Thyroid gland (tissue), 4 donors: ENCODE results near the gene CADPS. TPM values are rescaled to one million over a fixed set of nuclear protein-coding genes. Genes with fewer than 3 reads are reported as not detected.

Source experiments
- DNase-seq, 2 donors: peaks; one replicate each; pipeline ENCODE4 v3.0.0-alpha.2; 2019
- H3K27ac ChIP-seq, 3 donors: fragments of 200-600 bp; sonication (generic); 1 replicate in 2 of 3; 2 replicates in 1 of 3; pipeline ENCODE4 v1.5.1; 2016 to 2019; ENCODE audit warnings: mild to moderate bottlenecking in 1 of 3, moderate library complexity in 1 of 3
- H3K27me3 ChIP-seq: fragments of 200-600 bp; sonication (generic); one replicate; pipeline ENCODE4 v1.5.1; 2019
- H3K36me3 ChIP-seq, 2 donors: fragments of 200-600 bp; sonication (generic); one replicate each; pipeline ENCODE4 v1.5.1; 2016 to 2019
- H3K4me1 ChIP-seq, 2 donors: fragments of 200-600 bp; sonication (generic); one replicate each; pipeline ENCODE4 v1.5.1; 2017 to 2019
- H3K4me3 ChIP-seq, 3 donors: fragments of 200-600 bp; sonication (generic); replicated peaks in 1 of 3; 1 replicate in 2 of 3; 2 replicates in 1 of 3; pipeline ENCODE4 v1.5.1; 2016; ENCODE audit warnings: mild to moderate bottlenecking in 1 of 3
- H3K9me3 ChIP-seq: fragments of 200-600 bp; sonication (generic); one replicate; pipeline ENCODE4 v1.5.1; 2017
- POLR2A ChIP-seq, 2 donors: fragments of 450-650 bp; IDR thresholded peaks; one replicate each; pipeline ENCODE4 v1.6.1; 2017; ENCODE audit warnings: antibody characterized with exemption in 2 of 2, mild to moderate bottlenecking in 2 of 2, moderate library complexity in 1 of 2
- WGBS, 2 donors: methylation state at CpG; one replicate each; pipeline ENCODE4 v1.1.5; 2017; 5-methylcytosine and 5-hydroxymethylcytosine counted together
- intact Hi-C: fragments of 100-400 bp; cut with DNase I; formaldehyde crosslinking; loops from one replicate; pipeline ENCODE4 v1.15.1; 2023
- total RNA-seq, 4 donors: library from RNA; depleted of rRNA; stranded (reverse); fragments of >200 nt; gene quantifications; one replicate each; pipeline ENCODE4 v1.2.3, GENCODE V29; 2016
- TF ChIP-seq, protein P1 (sequence below), 6 experiments: fragments of 200-600 bp in 3 of 6; fragments of 450-650 bp in 3 of 6; sonication (generic) in 3 of 6; IDR thresholded peaks; one replicate each; pipeline ENCODE4 v1.5.1; 2016 to 2019; ENCODE audit warnings: antibody characterized with exemption in 6 of 6, mild to moderate bottlenecking in 2 of 6, inconsistent platforms in 1 of 6, moderate library complexity in 1 of 6

CADPS gene
- total RNA-seq, 4 donors from 2014 or later = 1.6 to 9.5 TPM; not detected in 2

DNA sequence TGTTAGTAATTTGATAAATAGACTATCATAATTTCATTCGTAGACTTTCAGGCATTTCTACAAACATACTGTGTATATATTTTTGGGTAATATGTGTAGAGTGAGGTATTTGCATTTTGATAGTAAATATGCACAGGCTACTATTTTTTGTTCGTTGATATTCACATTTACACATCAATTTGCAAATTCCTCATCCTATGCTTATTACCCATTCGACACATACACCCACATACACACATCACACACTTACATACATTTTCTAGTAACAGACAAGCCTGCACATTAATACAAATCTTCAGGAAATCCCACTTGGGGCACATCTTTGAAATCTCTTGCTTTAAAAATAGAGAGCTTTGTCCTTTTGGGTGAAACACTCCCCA, 373.9 kb downstream of the CADPS start:
- intact Hi-C loops = no loop called here
- TF ChIP-seq, protein P1, sequence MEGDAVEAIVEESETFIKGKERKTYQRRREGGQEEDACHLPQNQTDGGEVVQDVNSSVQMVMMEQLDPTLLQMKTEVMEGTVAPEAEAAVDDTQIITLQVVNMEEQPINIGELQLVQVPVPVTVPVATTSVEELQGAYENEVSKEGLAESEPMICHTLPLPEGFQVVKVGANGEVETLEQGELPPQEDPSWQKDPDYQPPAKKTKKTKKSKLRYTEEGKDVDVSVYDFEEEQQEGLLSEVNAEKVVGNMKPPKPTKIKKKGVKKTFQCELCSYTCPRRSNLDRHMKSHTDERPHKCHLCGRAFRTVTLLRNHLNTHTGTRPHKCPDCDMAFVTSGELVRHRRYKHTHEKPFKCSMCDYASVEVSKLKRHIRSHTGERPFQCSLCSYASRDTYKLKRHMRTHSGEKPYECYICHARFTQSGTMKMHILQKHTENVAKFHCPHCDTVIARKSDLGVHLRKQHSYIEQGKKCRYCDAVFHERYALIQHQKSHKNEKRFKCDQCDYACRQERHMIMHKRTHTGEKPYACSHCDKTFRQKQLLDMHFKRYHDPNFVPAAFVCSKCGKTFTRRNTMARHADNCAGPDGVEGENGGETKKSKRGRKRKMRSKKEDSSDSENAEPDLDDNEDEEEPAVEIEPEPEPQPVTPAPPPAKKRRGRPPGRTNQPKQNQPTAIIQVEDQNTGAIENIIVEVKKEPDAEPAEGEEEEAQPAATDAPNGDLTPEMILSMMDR (IDR thresholded peaks at IDR 0.05) = no peak
- TF ChIP-seq POLR2A (IDR thresholded peaks at IDR 0.05) = no peak
- DNase-seq = no peak
- Histone ChIP-seq H3K27ac (no peak overlapping the region), H3K9me3 (no peaks in the 10 kb centered on the region), H3K36me3 (no peaks in the 10 kb centered on the region), H3K4me3 (no peak overlapping the region), H3K27me3 (no peaks in the 10 kb centered on the region), H3K4me1 (peaks cover 3 to 12% of the 10 kb centered on the region in 2 donors)
- 88 to 91% methylated on average over 3 of the region's 3 CpGs for WGBS, 2 donors

DNA sequence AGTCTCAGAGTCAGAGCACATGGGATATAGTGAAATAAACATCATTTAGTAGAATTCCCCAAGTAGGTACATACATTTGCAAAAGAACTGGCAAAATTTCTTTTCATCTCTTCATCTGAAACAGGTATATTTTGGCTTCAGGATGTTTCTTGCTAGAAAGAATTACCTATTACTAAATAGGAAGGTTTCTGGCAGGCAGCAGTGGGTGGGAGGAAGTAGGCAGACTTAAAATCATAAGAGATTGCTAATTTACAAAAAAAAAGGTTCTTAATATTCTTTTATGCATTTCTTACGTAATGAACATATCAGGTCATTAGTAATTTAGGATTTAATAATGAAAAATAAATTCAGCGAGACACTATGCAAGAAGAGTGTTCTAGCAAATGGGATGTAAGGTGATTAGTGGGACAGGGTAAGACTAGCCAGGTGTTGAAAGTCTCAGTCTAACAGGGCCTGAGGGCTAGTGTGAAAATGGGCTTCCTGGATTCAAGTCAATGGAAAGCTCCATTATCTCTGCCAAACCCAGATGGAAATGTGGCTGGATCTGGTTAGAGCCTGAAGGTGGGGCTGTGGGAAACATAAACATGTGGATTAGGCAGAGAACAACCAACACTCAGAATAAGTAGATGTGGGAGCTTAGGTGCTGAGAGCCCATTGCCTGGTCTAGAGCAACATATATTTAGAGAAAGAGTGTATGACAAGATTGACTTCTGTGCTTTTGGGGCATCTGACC, 374.5 kb downstream of the CADPS start:
- H3K4me3 ChIP-seq = no peak overlapping the region
- intact Hi-C loops = no loop called here
- H3K36me3 ChIP-seq = no peaks in the 10 kb centered on the region
- H3K4me1 ChIP-seq = peaks cover 3 to 17% of the 10 kb centered on the region in 2 donors
- no peak for TF ChIP-seq POLR2A (IDR thresholded peaks at IDR 0.05)
- TF ChIP-seq, protein P1 (IDR thresholded peaks at IDR 0.05) = no peak
- H3K27me3 ChIP-seq = no peaks in the 10 kb centered on the region
- H3K27ac ChIP-seq = no peak overlapping the region
- H3K9me3 ChIP-seq = no peaks in the 10 kb centered on the region
- 92 to 98% methylated on average over 2 of the region's 2 CpGs for WGBS, 2 donors
- DNase-seq = no peak

DNA sequence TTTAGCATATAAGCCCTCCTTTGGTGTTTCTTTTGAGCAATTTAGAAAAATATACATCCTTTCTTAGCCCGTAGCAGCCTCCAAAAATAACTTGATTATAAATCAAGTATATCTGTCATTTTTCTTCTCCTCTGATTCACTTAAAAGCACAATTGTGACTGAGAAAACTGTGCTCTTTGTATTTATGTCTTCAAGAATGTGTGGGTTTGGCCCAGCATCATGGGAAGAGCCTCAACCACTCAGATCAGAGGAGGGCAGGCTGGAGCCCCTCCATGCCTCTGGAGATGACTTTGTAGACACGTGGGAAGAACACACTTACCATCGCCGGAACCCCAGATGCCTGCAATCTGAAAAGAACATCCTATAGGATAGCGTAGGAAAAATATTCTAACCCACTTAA, 378.1 kb downstream of the CADPS start:
- H3K36me3 ChIP-seq = no peaks in the 10 kb centered on the region

DNA sequence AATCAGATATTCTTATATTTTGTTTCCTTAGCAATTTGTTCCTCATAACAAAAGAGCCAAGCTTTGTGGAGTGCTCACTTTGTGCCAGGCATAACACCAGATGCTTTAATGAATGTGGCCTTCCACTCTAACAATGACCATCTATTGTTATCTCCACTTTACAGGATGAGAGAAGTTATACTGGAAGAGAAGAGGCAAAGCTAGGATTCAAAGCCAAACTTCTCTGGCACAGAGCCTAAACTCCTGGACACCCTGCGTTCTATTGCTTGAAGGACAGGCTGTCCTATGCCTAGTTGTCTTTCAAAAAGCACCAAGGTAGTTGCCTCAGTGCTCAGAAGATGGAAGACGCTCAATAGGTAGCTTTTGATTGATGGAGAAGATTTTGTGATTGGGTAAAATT, 378.7 kb downstream of the CADPS start:
- no peaks in the 10 kb centered on the region for H3K9me3 ChIP-seq
- WGBS, 2 donors = 58 to 60% methylated on average over 2 of the region's 2 CpGs
- intact Hi-C loops = no loop called here
- no peak overlapping the region for H3K4me3 ChIP-seq
- no peaks in the 10 kb centered on the region for H3K36me3 ChIP-seq
- no peaks in the 10 kb centered on the region for H3K27me3 ChIP-seq
- peak; percentile 5 to 20 for DNase-seq
- H3K27ac ChIP-seq = no peak overlapping the region
- TF ChIP-seq, protein P1 (IDR thresholded peaks at IDR 0.05) = no peak
- TF ChIP-seq POLR2A (IDR thresholded peaks at IDR 0.05) = no peak
- H3K4me1 ChIP-seq = peaks cover 0 to 4% of the 10 kb centered on the region in 2 donors

More for the DNA sequence above, 378.1 kb downstream of the CADPS start:
- Histone ChIP-seq H3K4me1 (peaks cover 2 to 9% of the 10 kb centered on the region in 2 donors), H3K4me3 (no peak overlapping the region), H3K27ac (no peak overlapping the region), H3K9me3 (no peaks in the 10 kb centered on the region), H3K27me3 (no peaks in the 10 kb centered on the region)
- 84 to 87% methylated on average over 5 of the region's 5 CpGs for WGBS, 2 donors
- TF ChIP-seq POLR2A (IDR thresholded peaks at IDR 0.05) = no peak
- TF ChIP-seq, protein P1 (IDR thresholded peaks at IDR 0.05) = no peak
- DNase-seq = no peak
- intact Hi-C loops = no loop called here

DNA sequence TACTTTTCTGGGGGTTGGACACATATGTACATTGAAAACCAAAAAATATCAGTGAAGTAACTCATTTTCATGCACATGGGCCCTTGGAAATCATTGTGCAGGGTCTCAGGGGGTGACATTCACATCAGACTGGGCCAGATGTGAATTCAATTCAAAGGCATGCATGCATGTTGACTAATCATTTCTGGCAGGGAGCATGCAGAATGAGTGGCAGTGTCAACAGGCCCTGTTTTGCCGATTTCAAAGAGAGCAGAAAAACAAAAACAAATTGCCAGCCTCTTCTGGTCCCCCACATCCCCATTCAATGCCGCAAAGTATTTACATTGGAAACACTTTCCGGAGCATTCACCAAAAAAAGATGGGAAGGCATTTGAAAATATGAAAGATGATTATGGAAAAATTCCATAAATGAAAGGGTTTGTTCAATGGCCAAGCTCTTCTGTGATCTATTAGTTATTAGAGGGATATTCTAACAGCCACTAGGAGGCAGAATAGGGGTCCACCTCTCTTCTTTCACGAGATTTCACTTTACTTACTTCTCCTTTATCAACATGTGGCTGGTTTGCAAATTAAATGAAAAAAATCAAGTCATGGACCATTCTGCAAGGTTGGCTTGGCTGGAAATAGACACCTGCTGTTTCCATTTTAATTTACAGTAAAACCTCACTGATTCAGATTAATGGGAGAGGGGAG, 382.0 kb downstream of the CADPS start:
- intact Hi-C loops = no loop called here
- Histone ChIP-seq H3K4me1 (peaks cover 0 to 4% of the 10 kb centered on the region in 2 donors), H3K36me3 (no peaks in the 10 kb centered on the region), H3K27ac (no peak overlapping the region), H3K4me3 (no peak overlapping the region), H3K9me3 (no peaks in the 10 kb centered on the region), H3K27me3 (no peaks in the 10 kb centered on the region)
- DNase-seq = no peak
- no peak for TF ChIP-seq POLR2A (IDR thresholded peaks at IDR 0.05)
- TF ChIP-seq, protein P1 (IDR thresholded peaks at IDR 0.05) = peak in 1 of 6 experiments; percentile 9
- WGBS, 2 donors = 79 to 80% methylated on average over 4 of the region's 4 CpGs
